PC-9 (cell line): ENCODE data around the gene PPP1R2C. TPM values are rescaled to one million over a fixed set of nuclear protein-coding genes. Genes with fewer than 3 reads are reported as not detected.

Experiments used
- BruUV-seq: library from RNA; stranded (reverse); fragments of 400-500 nt; replicated peaks from 2 replicates; lab custom pipeline; 2021; lab: Mats Ljungman, UMichigan
- CTCF ChIA-PET: fragments of 300-600 bp; sonication (Branson Sonifier 250); formaldehyde crosslinking; loops from one replicate; lab custom pipeline; 2022; ENCODE audit warnings: antibody characterized with exemption; lab: Charles Lee
- POLR2A ChIA-PET: fragments of 300-600 bp; sonication (Branson Sonifier 250); formaldehyde crosslinking; loops from one replicate; lab custom pipeline; 2022; ENCODE audit warnings: antibody characterized with exemption; ENCODE audit not compliant: unreplicated experiment; lab: Charles Lee
- DNase-seq, 2 experiments: peaks; one replicate each; pipeline versions ENCODE4 v3.0.0 to v3.0.0-alpha.2; 2015 to 2022; ENCODE audit warnings: mixed read lengths in 1 of 2
- H2AFZ ChIP-seq: fragments of 200-600 bp; sonication (generic); 2 replicates; pipeline ENCODE4 v1.8.1; 2017; ENCODE audit warnings: antibody characterized with exemption
- H3F3A ChIP-seq: fragments of 200-600 bp; sonication (generic); 2 replicates; pipeline ENCODE4 v1.8.1; 2017; ENCODE audit warnings: antibody characterized with exemption, mild to moderate bottlenecking, low read depth; ENCODE audit not compliant: insufficient read depth
- H3K27ac ChIP-seq: fragments of 200-600 bp; sonication (generic); 2 replicates; pipeline ENCODE4 v1.6.1; 2016; ENCODE audit warnings: mixed run types
- H3K27me3 ChIP-seq: fragments of 200-600 bp; sonication (generic); 2 replicates; pipeline ENCODE4 v1.6.1; 2016; ENCODE audit warnings: low read depth, mixed run types; ENCODE audit not compliant: insufficient read depth
- H3K36me3 ChIP-seq: fragments of 200-600 bp; sonication (generic); 2 replicates; pipeline ENCODE4 v1.6.1; 2016; ENCODE audit warnings: low read depth, mixed run types
- H3K4me1 ChIP-seq: fragments of 200-600 bp; sonication (generic); replicated peaks from 2 replicates; pipeline ENCODE4 v1.6.1; 2016; ENCODE audit warnings: mixed run types; ENCODE audit not compliant: insufficient read depth
- H3K4me2 ChIP-seq: fragments of 200-600 bp; sonication (generic); 2 replicates; pipeline ENCODE4 v1.6.1; 2017; ENCODE audit warnings: mixed run types
- H3K4me3 ChIP-seq: fragments of 200-600 bp; sonication (generic); 2 replicates; pipeline ENCODE4 v1.6.1; 2016; ENCODE audit warnings: mixed run types
- H3K79me2 ChIP-seq: fragments of 200-600 bp; sonication (generic); 2 replicates; pipeline ENCODE4 v1.6.1; 2017; ENCODE audit warnings: low read depth, mixed run types
- H3K9me2 ChIP-seq: fragments of 200-600 bp; sonication (generic); 2 replicates; pipeline ENCODE4 v1.8.1; 2017; ENCODE audit warnings: mild to moderate bottlenecking; ENCODE audit not compliant: insufficient read depth
- H3K9me3 ChIP-seq: fragments of 200-600 bp; sonication (generic); 2 replicates; pipeline ENCODE4 v1.8.1; 2016; ENCODE audit warnings: low read depth; ENCODE audit not compliant: insufficient read depth
- H4K20me1 ChIP-seq: fragments of 200-600 bp; sonication (generic); 2 replicates; pipeline ENCODE4 v1.8.1; 2017; ENCODE audit not compliant: insufficient read depth
- EZH2 ChIP-seq: fragments of 200-600 bp; sonication (generic); IDR thresholded peaks from 2 replicates; pipeline ENCODE4 v1.8.0; 2017; ENCODE audit warnings: antibody characterized with exemption, low read depth
- intact Hi-C: fragments of 100-400 bp; cut with micrococcal nuclease; formaldehyde crosslinking; loops from one replicate; pipeline ENCODE4 v1.10.0; 2022; ENCODE audit not compliant: unreplicated experiment
- total RNA-seq: library from RNA; stranded (reverse); gene quantifications from 2 replicates; pipeline ENCODE4 v1.2.3, GENCODE V29; 2021
- TF ChIP-seq, protein P1 (sequence below): fragments of 200-600 bp; sonication (generic); conservative IDR thresholded peaks from 2 replicates; pipeline ENCODE4 v1.6.1; 2017; ENCODE audit warnings: mixed run types, antibody characterized with exemption, mild to moderate bottlenecking, moderate library complexity

The PPP1R2C gene
- total RNA-seq, 1 experiment from 2014 or later, result not detected

DNA sequence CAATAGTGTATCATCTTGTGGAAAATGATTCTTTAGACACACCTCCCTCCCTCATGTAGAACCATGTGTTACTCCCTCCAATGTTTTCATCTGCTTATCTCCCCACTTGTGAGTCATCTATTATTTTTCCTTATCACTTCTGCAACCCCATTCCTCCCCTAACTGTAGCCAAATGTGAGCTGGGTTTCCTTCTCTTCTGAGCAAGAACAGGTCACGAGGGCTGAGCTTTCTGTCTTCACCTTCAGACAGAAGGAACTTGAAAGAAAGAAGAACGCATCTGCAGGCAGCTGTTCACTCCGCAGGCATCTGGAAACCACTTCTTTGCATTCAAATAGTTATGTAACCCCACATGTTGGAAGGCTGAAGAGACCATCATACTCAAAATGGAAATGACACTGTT is 1.8 kb downstream of the PPP1R2C start:
- Histone ChIP-seq H3F3A (no peaks in the 10 kb centered on the region), H3K79me2 (no peaks in the 10 kb centered on the region), H3K9me3 (no peaks in the 10 kb centered on the region), H3K36me3 (no peaks in the 10 kb centered on the region), H3K27ac (no peak overlapping the region), H3K4me1 (no peaks in the 10 kb centered on the region), H3K27me3 (no peaks in the 10 kb centered on the region), H4K20me1 (no peaks in the 10 kb centered on the region), H3K4me3 (no peak overlapping the region), H3K4me2 (no peak overlapping the region), H2AFZ (no peak overlapping the region), H3K9me2 (no peaks in the 10 kb centered on the region)
- ChIA-PET POLR2A (no interaction called here), CTCF (no interaction called here)
- no peak for TF ChIP-seq EZH2
- TF ChIP-seq, protein P1, sequence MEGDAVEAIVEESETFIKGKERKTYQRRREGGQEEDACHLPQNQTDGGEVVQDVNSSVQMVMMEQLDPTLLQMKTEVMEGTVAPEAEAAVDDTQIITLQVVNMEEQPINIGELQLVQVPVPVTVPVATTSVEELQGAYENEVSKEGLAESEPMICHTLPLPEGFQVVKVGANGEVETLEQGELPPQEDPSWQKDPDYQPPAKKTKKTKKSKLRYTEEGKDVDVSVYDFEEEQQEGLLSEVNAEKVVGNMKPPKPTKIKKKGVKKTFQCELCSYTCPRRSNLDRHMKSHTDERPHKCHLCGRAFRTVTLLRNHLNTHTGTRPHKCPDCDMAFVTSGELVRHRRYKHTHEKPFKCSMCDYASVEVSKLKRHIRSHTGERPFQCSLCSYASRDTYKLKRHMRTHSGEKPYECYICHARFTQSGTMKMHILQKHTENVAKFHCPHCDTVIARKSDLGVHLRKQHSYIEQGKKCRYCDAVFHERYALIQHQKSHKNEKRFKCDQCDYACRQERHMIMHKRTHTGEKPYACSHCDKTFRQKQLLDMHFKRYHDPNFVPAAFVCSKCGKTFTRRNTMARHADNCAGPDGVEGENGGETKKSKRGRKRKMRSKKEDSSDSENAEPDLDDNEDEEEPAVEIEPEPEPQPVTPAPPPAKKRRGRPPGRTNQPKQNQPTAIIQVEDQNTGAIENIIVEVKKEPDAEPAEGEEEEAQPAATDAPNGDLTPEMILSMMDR, result no peak
- DNase-seq, result no peak
- BruUV-seq, result no TSS peak
- intact Hi-C loops, result no loop called here

DNA sequence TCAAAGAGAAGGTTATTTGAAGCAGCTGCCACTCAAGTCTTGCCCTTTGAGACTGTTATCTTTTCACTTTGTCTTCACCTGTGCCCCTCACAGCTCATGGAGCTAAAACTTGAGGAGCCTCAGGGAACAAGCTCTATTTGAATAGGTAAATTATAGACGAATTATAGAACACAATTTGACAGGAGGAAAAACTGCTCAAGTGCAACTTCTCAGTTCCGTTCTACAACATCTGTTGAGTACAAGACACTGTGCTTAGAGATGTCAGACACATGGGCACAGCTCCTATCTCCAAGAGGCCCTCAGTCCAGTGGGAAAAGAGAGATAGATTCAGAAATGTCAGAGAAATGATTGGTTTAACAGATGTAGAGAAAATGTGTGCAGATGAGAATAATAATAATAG is 5.1 kb downstream of the PPP1R2C start:
- POLR2A ChIA-PET, result no interaction called here
- Histone ChIP-seq H4K20me1 (no peaks in the 10 kb centered on the region), H3K36me3 (no peaks in the 10 kb centered on the region), H3K9me2 (no peaks in the 10 kb centered on the region), H3K4me2 (no peak overlapping the region), H3K27ac (no peak overlapping the region), H3K9me3 (no peaks in the 10 kb centered on the region), H3K27me3 (no peaks in the 10 kb centered on the region), H3F3A (no peaks in the 10 kb centered on the region), H3K4me1 (no peaks in the 10 kb centered on the region), H2AFZ (no peak overlapping the region), H3K4me3 (no peak overlapping the region), H3K79me2 (no peaks in the 10 kb centered on the region)
- TF ChIP-seq EZH2, result no peak
- TF ChIP-seq, protein P1, result no peak
- no peak for DNase-seq
- BruUV-seq, result no TSS peak
- intact Hi-C loops, result no loop called here
- CTCF ChIA-PET, result interaction anchor here (0.6 kb wide), 1 partner anchor 745 kb away, joined by 8 read pairs; no protein-coding TSS in a partner anchor

DNA sequence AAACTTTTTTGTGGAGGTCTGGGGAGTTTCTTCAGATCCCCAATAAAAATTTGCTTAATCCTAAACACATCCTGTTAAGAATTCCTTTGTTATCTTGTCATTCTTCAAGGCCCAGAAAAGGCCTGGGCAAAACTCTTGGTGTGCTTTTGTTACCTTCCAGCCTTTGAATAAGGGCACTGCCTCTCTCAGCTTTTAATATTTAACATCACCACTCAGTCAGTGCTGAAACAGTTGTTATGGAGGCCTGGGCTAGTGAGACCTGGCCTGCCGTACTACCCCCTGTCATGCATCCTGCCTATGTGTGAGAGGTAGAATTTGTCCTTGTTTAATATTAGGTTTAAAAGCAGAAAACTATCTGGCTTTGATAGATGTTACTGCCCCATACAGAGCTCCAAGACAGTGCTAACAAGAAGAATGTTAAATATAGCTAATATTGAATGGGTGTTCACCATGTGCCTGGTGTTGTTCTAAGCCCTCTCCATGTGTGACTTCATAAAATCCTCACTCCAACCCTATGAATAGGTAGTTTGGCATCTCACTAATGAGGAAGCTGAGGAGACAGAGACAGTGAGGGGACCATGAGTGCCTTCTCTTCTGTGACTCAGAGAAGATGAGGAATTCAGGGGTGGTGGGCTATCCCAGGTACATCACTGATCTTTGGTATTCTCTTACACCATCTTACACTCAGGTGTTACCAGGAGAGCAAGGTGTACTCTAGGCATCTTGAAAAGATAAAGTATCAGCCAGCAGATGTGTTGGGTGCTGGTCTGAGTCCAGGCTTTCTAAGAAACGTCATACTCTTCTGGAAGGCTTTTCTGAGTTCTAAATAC is 6.2 kb downstream of the PPP1R2C start:
- BruUV-seq, result no TSS peak
- ChIA-PET POLR2A (no interaction called here), CTCF (no interaction called here)
- TF ChIP-seq, protein P1, result no peak
- TF ChIP-seq EZH2, result no peak
- H3K27me3 ChIP-seq, result no peaks in the 10 kb centered on the region
- no peaks in the 10 kb centered on the region for H3K79me2 ChIP-seq
- H3F3A ChIP-seq, result no peaks in the 10 kb centered on the region
- intact Hi-C loops, result no loop called here
- H3K9me3 ChIP-seq, result no peaks in the 10 kb centered on the region
- H3K27ac ChIP-seq, result no peak overlapping the region
- no peaks in the 10 kb centered on the region for H3K4me1 ChIP-seq
- H2AFZ ChIP-seq, result no peak overlapping the region
- DNase-seq, result peak in 1 of 2 experiments; percentile 25
- H3K4me3 ChIP-seq, result no peak overlapping the region
- no peaks in the 10 kb centered on the region for H4K20me1 ChIP-seq
- H3K36me3 ChIP-seq, result no peaks in the 10 kb centered on the region
- no peaks in the 10 kb centered on the region for H3K9me2 ChIP-seq
- no peak overlapping the region for H3K4me2 ChIP-seq
